Lower leg skin (tissue), 4 donors: ENCODE results near the gene MCTP2. TPM values are rescaled to one million over a fixed set of nuclear protein-coding genes. Genes with fewer than 3 reads are reported as not detected.

Source experiments
- DNase-seq, 2 donors: peaks; one replicate each; pipeline ENCODE4 v3.0.0-alpha.2; 2019; ENCODE audit warnings: low spot score in 2 of 2
- H3K4me3 ChIP-seq: fragments of 200-600 bp; sonication (generic); 2 replicates; pipeline ENCODE4 v1.5.1; 2017; ENCODE audit warnings: mild to moderate bottlenecking, low read depth; ENCODE audit not compliant: poor library complexity, severe bottlenecking
- POLR2A ChIP-seq, 2 donors: fragments of 450-650 bp; IDR thresholded peaks; one replicate each; pipeline ENCODE4 v1.6.1; 2016 to 2017; ENCODE audit warnings: antibody characterized with exemption in 2 of 2, mild to moderate bottlenecking in 1 of 2, moderate library complexity in 1 of 2
- WGBS, 2 donors: methylation state at CpG; one replicate each; pipeline ENCODE4 v1.1.5; 2018; 5-methylcytosine and 5-hydroxymethylcytosine counted together
- intact Hi-C: fragments of 100-400 bp; cut with DNase I; formaldehyde crosslinking; loops from one replicate; pipeline ENCODE4 v1.15.0; 2023; ENCODE audit warnings: low total_unique reads
- total RNA-seq, 4 donors: library from RNA; depleted of rRNA; stranded (reverse); fragments of >200 nt; gene quantifications; one replicate each; pipeline ENCODE4 v1.1.0, GENCODE V29; 2016
- TF ChIP-seq, protein P1 (sequence below), 3 donors: fragments of 450-650 bp; IDR thresholded peaks; one replicate each; pipeline ENCODE4 v1.5.1; 2016; ENCODE audit warnings: antibody characterized with exemption in 3 of 3, mild to moderate bottlenecking in 3 of 3, moderate library complexity in 2 of 3

Gene MCTP2
- total RNA-seq, 4 donors from 2014 or later, result 18.9 to 24.1 (median 20.4) TPM

DNA sequence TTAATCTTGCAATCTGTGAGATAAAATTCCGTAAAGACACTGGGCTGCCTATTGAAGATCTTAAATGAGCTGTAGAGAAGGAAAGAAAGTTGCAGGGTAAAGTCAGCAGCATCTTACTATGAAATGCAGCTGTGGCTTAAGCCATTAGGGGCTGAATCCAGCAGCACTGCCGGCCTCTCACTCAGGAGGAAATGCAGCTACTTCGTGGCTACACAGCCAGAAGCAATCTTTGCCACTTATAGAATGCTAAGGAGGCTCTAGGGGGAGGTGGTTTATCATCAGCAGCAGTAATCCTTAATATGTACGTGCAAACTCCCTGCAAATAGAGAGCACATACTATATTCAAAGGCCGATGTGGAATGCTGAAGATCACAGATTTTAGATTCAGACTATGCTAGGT lies 19.1 kb upstream of the MCTP2 start:
- intact Hi-C loops, result no loop called here
- no peak overlapping the region for H3K4me3 ChIP-seq
- TF ChIP-seq POLR2A (IDR thresholded peaks at IDR 0.05), result no peak
- TF ChIP-seq, protein P1, sequence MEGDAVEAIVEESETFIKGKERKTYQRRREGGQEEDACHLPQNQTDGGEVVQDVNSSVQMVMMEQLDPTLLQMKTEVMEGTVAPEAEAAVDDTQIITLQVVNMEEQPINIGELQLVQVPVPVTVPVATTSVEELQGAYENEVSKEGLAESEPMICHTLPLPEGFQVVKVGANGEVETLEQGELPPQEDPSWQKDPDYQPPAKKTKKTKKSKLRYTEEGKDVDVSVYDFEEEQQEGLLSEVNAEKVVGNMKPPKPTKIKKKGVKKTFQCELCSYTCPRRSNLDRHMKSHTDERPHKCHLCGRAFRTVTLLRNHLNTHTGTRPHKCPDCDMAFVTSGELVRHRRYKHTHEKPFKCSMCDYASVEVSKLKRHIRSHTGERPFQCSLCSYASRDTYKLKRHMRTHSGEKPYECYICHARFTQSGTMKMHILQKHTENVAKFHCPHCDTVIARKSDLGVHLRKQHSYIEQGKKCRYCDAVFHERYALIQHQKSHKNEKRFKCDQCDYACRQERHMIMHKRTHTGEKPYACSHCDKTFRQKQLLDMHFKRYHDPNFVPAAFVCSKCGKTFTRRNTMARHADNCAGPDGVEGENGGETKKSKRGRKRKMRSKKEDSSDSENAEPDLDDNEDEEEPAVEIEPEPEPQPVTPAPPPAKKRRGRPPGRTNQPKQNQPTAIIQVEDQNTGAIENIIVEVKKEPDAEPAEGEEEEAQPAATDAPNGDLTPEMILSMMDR (IDR thresholded peaks at IDR 0.05), result no peak
- no peak for DNase-seq
- 67 to 72% methylated on average over 5 of the region's 5 CpGs for WGBS, 2 donors

DNA sequence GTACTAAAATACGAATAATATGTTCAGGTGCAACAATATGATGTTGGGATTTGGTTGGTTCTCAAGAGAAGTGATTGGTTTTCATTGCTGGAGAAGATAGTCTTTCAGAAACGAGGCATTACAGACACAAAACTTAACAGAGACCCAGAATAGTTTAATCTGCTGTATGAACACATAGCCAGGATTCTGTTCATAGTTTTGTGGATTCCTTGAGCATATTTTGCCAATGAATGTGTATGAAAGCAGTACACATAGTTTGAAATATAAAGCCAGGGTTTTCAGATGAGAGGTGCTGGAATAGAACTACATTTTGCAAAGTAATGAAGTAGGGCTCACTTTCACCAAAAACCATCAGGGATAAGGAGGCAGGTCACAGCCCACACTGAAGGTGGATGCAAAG lies 5.7 kb upstream of the MCTP2 start:
- intact Hi-C loops, result no loop called here
- TF ChIP-seq POLR2A (IDR thresholded peaks at IDR 0.05), result no peak
- TF ChIP-seq, protein P1 (IDR thresholded peaks at IDR 0.05), result no peak
- WGBS, 2 donors, result 60 to 61% methylated on average over 2 of the region's 2 CpGs
- H3K4me3 ChIP-seq, result no peak overlapping the region
- no peak for DNase-seq

DNA sequence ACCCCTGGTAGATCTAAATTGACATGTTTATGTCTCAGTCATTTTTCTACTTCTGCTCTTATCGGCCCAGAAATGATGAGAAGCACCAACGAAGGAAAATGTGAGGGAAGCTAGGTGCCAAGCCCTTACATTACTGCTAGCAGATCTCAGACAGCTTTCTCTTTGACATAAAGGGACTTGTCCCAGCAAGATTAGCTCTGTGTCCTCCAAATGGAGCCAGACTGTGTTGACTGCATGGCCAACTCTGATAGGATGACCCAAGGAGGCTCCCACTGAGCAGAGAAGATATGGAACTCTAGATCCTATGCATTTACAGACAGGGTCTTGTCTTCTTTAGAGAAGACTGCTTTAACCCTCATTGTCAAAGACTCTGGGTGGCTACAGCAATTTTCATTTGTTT lies 2.8 kb upstream of the MCTP2 start:
- TF ChIP-seq, protein P1 (IDR thresholded peaks at IDR 0.05), result no peak
- no peak for TF ChIP-seq POLR2A (IDR thresholded peaks at IDR 0.05)
- no peak for DNase-seq
- no peak overlapping the region for H3K4me3 ChIP-seq
- WGBS, 2 donors, result 84 to 90% methylated on average over 2 of the region's 2 CpGs
- intact Hi-C loops, result no loop called here

DNA sequence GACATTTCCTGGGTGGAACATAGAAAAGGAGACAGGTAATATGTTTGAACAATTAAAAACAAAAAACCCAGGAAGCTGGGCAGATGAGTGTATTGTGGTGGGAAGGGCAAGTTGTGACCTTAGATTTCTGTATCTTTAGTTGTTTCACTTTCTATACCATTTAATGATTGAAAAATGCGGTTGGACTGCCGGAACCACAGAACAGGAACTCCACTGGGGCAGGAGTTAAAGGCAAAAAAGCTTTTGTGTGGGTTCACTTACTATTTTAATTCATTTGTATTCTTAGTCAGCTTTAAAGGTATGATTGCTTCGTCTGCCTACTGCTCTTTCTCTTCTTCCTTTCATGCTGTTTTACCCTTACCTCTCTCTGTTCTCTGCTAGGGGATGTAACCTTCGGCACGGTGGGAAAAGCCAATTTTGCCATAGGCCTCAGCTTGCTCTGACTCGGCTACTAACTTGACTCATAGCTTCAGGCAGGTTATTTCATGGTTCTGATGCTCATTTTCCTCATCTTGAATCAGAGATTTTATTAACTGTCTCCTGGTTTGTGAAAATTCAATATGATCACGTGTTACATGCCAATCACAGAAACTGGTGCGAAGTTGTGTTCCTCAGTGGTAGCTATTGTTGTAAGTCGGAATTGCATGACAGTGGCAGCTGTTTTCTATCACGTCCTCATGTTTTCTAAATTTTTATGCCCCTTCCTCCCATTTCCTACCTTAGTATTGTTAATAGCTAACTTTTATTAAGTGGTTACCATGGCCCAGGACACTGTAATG lies 1.6 kb upstream of the MCTP2 start:
- H3K4me3 ChIP-seq, result no peak overlapping the region
- WGBS, 2 donors, result 57 to 58% methylated on average over 10 of the region's 10 CpGs
- TF ChIP-seq, protein P1 (IDR thresholded peaks at IDR 0.05), result no peak
- no peak for TF ChIP-seq POLR2A (IDR thresholded peaks at IDR 0.05)
- no peak for DNase-seq
- intact Hi-C loops, result no loop called here

DNA sequence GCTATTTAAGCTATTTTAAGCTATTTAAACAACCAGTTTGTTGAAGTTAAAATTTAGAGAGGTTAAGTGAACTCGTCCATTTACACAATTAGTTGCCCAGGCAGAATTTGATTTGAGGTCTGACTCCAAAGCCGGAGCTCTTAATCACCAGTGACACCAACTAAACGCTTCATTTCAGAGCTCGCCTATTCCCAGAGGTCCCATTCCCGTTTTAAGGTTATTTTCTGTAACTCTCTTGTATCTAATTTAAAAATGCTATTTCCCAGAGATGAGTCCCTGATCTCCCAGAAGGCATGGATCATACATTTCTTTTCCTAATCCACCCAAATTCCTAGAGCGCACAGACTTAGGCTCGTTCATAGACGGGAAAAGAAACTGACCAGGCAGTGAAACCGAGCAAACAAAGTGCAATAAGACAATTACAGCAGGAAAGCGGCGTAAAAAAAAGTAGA lies 904 bp upstream of the MCTP2 start:
- TF ChIP-seq POLR2A (IDR thresholded peaks at IDR 0.05), result no peak
- TF ChIP-seq, protein P1 (IDR thresholded peaks at IDR 0.05), result no peak
- WGBS, 2 donors, result 11 to 12% methylated on average over 11 of the region's 11 CpGs
- intact Hi-C loops, result no loop called here
- DNase-seq, result no peak
- peak overlapping the region; percentile 54 for H3K4me3 ChIP-seq
